ENCODE measurements around the gene ID1. TPM values are rescaled to one million over a fixed set of nuclear protein-coding genes. Genes with fewer than 3 reads are reported as not detected.

The ID1 gene
- total and polyA plus RNA-seq, 2 of the 13 experiments (the other 11 are each of a cell fraction or from before 2014, with no cell fraction given), result 320 to 419 TPM

DNA sequence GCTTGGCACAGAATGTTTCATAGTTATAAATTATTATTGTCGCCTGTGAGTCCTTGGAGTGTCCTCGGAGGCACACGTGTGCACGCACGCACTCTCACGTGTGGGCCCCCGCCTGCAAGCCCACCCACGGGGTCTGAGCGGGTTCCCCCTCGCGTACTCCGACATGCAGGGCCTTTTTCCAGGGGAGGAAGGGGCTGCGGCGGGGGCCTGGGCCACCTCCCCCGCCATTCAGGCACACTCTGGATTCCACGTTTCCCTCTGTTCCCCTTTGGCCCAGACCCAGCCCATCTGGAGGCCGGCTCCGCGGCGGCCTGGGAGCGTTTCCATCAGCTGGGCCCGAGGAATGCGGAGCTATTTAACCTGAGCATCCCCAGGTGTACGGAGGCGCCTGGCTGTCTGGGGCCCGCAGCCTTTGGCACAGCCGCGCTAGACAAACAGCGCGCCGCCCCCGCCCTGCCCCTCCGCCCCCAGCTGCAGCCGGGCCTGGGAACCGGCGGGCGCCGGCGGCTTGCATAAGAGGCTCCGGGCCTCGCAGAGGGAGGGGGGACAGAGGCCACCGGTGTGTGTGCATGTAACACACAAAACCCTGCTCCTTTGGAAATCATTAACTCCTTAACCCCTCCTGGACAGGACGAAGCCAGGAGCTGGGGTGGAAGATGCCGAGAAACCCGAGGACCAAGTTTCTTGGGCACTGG lies 3.3 kb downstream of the ID1 start (continued):
- peak; percentile 88; the same call in 1 of the 2 replicates for TF ChIP-seq ZFP62 (CRISPR knock-in tag; IDR thresholded peaks at IDR 0.05)
- TF ChIP-seq FOXK1 (CRISPR knock-in tag; IDR thresholded peaks at IDR 0.05; ENCODE audit: borderline replicate concordance, low read depth), result peak; percentile 99
- TF ChIP-seq ZNF205 (CRISPR knock-in tag; IDR thresholded peaks at IDR 0.05), result peak; percentile 98
- TF ChIP-seq ISL2 (CRISPR knock-in tag; IDR thresholded peaks at IDR 0.05), result peak; percentile 100
- peak; percentile 81 for TF ChIP-seq POLR2G (IDR thresholded peaks at IDR 0.05; ENCODE audit: low read depth, low read length)
- TF ChIP-seq ZNF460 (CRISPR knock-in tag; IDR thresholded peaks at IDR 0.05; ENCODE audit: borderline replicate concordance), result peak; percentile 90; the same call in 1 of the 2 replicates
- TF ChIP-seq, protein P1, sequence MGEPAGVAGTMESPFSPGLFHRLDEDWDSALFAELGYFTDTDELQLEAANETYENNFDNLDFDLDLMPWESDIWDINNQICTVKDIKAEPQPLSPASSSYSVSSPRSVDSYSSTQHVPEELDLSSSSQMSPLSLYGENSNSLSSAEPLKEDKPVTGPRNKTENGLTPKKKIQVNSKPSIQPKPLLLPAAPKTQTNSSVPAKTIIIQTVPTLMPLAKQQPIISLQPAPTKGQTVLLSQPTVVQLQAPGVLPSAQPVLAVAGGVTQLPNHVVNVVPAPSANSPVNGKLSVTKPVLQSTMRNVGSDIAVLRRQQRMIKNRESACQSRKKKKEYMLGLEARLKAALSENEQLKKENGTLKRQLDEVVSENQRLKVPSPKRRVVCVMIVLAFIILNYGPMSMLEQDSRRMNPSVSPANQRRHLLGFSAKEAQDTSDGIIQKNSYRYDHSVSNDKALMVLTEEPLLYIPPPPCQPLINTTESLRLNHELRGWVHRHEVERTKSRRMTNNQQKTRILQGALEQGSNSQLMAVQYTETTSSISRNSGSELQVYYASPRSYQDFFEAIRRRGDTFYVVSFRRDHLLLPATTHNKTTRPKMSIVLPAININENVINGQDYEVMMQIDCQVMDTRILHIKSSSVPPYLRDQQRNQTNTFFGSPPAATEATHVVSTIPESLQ (CRISPR knock-in tag; conservative IDR thresholded peaks at IDR 0.05), result no peak
- peak; percentile 98 for TF ChIP-seq ZNF891 (CRISPR knock-in tag; IDR thresholded peaks at IDR 0.05)
- TF ChIP-seq RFX1 (IDR thresholded peaks at IDR 0.05), result no peak
- TF ChIP-seq ZNF549 (CRISPR knock-in tag; IDR thresholded peaks at IDR 0.05), result no peak
- no peak for TF ChIP-seq PHB2 (IDR thresholded peaks at IDR 0.05; ENCODE audit: partially characterized antibody)
- TF ChIP-seq, protein P2, sequence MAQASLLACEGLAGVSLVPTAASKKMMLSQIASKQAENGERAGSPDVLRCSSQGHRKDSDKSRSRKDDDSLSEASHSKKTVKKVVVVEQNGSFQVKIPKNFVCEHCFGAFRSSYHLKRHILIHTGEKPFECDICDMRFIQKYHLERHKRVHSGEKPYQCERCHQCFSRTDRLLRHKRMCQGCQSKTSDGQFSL (CRISPR knock-in tag; IDR thresholded peaks at IDR 0.05), result peak; percentile 96
- TF ChIP-seq, protein P3, sequence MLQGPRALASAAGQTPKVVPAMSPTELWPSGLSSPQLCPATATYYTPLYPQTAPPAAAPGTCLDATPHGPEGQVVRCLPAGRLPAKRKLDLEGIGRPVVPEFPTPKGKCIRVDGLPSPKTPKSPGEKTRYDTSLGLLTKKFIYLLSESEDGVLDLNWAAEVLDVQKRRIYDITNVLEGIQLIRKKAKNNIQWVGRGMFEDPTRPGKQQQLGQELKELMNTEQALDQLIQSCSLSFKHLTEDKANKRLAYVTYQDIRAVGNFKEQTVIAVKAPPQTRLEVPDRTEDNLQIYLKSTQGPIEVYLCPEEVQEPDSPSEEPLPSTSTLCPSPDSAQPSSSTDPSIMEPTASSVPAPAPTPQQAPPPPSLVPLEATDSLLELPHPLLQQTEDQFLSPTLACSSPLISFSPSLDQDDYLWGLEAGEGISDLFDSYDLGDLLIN (CRISPR knock-in tag; IDR thresholded peaks at IDR 0.05; ENCODE audit: borderline replicate concordance), result peak; percentile 98
- TF ChIP-seq ZNF709 (CRISPR knock-in tag; IDR thresholded peaks at IDR 0.05), result peak; percentile 98
- TF ChIP-seq ZFP1 (CRISPR knock-in tag; IDR thresholded peaks at IDR 0.05), result peak; percentile 97; the same call in 1 of the 2 replicates
- peak; percentile 93; the same call in 1 of the 2 replicates for TF ChIP-seq ZNF20 (CRISPR knock-in tag; IDR thresholded peaks at IDR 0.05)
- TF ChIP-seq SNAI1 (CRISPR knock-in tag; IDR thresholded peaks at IDR 0.05; ENCODE audit: borderline replicate concordance), result peak; percentile 78; the same call in 1 of the 2 replicates
- TF ChIP-seq JUN (CRISPR knock-in tag; IDR thresholded peaks at IDR 0.05), result peak; percentile 95
- peak; percentile 99 for TF ChIP-seq TBL1XR1 (IDR thresholded peaks at IDR 0.05; ENCODE audit: borderline replicate concordance, low read length, partially characterized antibody)
- TF ChIP-seq FOXO1 (CRISPR knock-in tag; IDR thresholded peaks at IDR 0.05), result peak; percentile 99
- peak; percentile 100 for TF ChIP-seq ARNT2 (CRISPR knock-in tag; IDR thresholded peaks at IDR 0.05; ENCODE audit: low read depth)
- peak; percentile 97 for TF ChIP-seq GFI1 (CRISPR knock-in tag; IDR thresholded peaks at IDR 0.05; ENCODE audit: borderline replicate concordance)
- TF ChIP-seq ZNF879 (CRISPR knock-in tag; IDR thresholded peaks at IDR 0.05), result no peak
- peak; percentile 99 for TF ChIP-seq CCDC6 (CRISPR knock-in tag; IDR thresholded peaks at IDR 0.05)
- TF ChIP-seq, protein P4, sequence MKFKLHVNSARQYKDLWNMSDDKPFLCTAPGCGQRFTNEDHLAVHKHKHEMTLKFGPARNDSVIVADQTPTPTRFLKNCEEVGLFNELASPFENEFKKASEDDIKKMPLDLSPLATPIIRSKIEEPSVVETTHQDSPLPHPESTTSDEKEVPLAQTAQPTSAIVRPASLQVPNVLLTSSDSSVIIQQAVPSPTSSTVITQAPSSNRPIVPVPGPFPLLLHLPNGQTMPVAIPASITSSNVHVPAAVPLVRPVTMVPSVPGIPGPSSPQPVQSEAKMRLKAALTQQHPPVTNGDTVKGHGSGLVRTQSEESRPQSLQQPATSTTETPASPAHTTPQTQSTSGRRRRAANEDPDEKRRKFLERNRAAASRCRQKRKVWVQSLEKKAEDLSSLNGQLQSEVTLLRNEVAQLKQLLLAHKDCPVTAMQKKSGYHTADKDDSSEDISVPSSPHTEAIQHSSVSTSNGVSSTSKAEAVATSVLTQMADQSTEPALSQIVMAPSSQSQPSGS (CRISPR knock-in tag; IDR thresholded peaks at IDR 0.05), result peak; percentile 99

Measured in HepG2 (cell line).